ENCODE data around the gene BSPRY. TPM values are rescaled to one million over a fixed set of nuclear protein-coding genes. Genes with fewer than 3 reads are reported as not detected.
A peak's percentile ranks its signal among the peaks of the same experiment; 100 is the strongest.

The BSPRY gene
- total and polyA plus RNA-seq, 2 experiments from 2014 or later = 0.93 to 1.2 TPM

DNA sequence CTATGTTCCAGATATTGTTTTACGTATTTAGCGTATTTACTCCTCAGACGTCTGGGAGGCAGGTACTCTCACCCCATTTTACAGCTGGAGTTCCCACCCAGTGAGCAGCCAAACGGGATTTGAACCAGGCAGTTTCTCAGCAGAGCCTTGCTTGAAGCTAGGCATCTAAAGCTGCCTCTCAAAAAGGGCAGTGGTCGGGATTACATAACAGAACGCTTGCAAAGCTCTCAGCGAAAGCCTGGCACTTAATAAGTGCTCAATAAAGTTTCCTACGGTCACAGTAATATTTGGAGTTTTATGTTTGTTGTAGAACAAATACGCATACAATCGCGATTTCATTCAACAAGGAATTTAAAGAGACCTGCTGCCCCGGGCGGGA lies 286 bp upstream of the BSPRY start:
- Histone ChIP-seq H3K9me3 (ENCODE audit: low read depth) (no peaks in the 10 kb centered on the region), H3K4me3 (peak overlapping the region; percentile 49), H3K36me3 (no peaks in the 10 kb centered on the region), H3K4me1 (ENCODE audit: low read depth) (peaks cover 10% of the 10 kb centered on the region), H3K27me3 (peaks cover 58% of the 10 kb centered on the region), H3K27ac (no peak overlapping the region)
- DNase-seq (ENCODE audit: low read depth in 1 of 2, low spot score in 1 of 2) = no peak
- TF ChIP-seq, protein P1, sequence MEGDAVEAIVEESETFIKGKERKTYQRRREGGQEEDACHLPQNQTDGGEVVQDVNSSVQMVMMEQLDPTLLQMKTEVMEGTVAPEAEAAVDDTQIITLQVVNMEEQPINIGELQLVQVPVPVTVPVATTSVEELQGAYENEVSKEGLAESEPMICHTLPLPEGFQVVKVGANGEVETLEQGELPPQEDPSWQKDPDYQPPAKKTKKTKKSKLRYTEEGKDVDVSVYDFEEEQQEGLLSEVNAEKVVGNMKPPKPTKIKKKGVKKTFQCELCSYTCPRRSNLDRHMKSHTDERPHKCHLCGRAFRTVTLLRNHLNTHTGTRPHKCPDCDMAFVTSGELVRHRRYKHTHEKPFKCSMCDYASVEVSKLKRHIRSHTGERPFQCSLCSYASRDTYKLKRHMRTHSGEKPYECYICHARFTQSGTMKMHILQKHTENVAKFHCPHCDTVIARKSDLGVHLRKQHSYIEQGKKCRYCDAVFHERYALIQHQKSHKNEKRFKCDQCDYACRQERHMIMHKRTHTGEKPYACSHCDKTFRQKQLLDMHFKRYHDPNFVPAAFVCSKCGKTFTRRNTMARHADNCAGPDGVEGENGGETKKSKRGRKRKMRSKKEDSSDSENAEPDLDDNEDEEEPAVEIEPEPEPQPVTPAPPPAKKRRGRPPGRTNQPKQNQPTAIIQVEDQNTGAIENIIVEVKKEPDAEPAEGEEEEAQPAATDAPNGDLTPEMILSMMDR (IDR thresholded peaks at IDR 0.05; ENCODE audit: low read depth, low read length) = no peak

DNA sequence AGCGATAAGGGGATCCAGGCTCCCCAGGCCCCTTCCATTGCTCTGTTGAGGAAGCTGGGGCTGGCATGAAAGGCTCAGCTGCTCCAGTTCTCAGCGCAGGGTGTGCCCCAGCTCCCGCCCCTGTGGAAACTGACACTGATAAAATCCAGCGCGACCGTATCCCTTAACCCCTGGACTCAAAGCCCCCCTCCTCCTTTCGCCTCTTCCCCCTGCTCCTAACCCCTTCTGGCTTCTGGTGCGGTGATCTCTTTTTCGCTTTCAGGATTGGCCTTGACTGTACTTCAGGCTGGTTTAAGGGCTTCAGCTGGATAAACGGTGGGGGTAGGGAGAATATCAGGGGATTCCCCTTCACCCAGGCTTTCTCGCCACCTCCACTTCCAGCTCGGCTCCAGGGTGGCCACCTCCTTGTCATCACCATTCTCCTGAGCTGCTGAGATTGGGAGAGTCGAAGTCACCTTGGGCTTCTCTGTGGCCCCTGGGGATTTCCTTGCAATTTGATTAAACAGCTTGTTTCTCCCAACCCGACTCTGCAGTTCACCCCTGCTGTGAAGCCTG lies 843 bp downstream of the BSPRY start:
- TF ChIP-seq, protein P1 (IDR thresholded peaks at IDR 0.05; ENCODE audit: low read depth, low read length) = no peak
- H3K36me3 ChIP-seq = no peaks in the 10 kb centered on the region
- peaks cover 7% of the 10 kb centered on the region for H3K4me1 ChIP-seq (ENCODE audit: low read depth)
- H3K9me3 ChIP-seq (ENCODE audit: low read depth) = no peaks in the 10 kb centered on the region
- H3K27ac ChIP-seq = no peak overlapping the region
- peak overlapping the region; percentile 49 for H3K4me3 ChIP-seq
- DNase-seq (ENCODE audit: low read depth in 1 of 2, low spot score in 1 of 2) = no peak
- peaks cover 58% of the 10 kb centered on the region for H3K27me3 ChIP-seq

DNA sequence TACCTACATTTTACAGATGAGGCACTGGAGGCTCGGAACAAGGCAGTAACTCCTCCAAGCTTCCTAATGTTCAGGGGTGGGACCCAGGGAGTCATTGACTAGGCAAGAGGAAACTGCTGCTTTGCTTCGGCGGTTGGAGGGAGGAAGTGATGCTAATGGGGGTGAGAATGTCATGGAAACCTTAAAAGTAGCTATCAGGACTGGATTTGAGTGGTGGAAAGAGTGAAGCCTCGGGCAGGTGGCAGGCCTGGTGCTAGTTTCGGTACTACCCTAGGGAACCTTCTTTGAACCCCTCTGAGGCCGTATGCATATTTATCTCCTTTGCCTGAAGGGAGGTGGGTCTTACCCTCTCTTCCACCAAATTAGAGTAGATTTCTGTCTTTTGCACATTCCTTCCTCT lies 1.6 kb downstream of the BSPRY start:
- Histone ChIP-seq H3K27me3 (peaks cover 58% of the 10 kb centered on the region), H3K27ac (no peak overlapping the region), H3K36me3 (no peaks in the 10 kb centered on the region), H3K9me3 (ENCODE audit: low read depth) (no peaks in the 10 kb centered on the region), H3K4me1 (ENCODE audit: low read depth) (peaks cover 7% of the 10 kb centered on the region), H3K4me3 (no peak overlapping the region)
- TF ChIP-seq, protein P1 (IDR thresholded peaks at IDR 0.05; ENCODE audit: low read depth, low read length) = no peak
- no peak for DNase-seq (ENCODE audit: low read depth in 1 of 2, low spot score in 1 of 2)

DNA sequence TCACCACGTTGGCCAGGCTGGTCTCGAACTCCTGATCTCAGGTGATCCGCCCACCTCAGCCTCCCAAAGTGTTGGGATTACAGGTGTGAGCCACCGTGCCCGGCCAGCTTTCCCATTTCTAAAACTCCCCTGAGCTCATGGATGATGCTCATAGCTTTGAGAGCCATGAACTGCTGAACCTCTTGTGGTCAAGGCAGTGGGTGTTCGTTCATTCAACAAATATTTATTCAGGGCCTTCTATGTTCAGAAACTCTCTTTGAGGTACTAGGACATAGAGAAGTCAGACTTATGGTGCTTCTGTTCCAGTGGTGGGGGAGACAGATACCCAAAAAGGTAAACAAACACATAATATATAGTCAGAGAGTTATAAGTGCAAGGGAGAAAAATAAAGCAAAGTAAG lies 2.7 kb downstream of the BSPRY start:
- Histone ChIP-seq H3K9me3 (ENCODE audit: low read depth) (no peaks in the 10 kb centered on the region), H3K27me3 (peaks cover 58% of the 10 kb centered on the region), H3K36me3 (no peaks in the 10 kb centered on the region), H3K4me3 (no peak overlapping the region), H3K27ac (no peak overlapping the region), H3K4me1 (ENCODE audit: low read depth) (peaks cover 7% of the 10 kb centered on the region)
- TF ChIP-seq, protein P1 (IDR thresholded peaks at IDR 0.05; ENCODE audit: low read depth, low read length) = no peak
- DNase-seq (ENCODE audit: low read depth in 1 of 2, low spot score in 1 of 2) = no peak

DNA sequence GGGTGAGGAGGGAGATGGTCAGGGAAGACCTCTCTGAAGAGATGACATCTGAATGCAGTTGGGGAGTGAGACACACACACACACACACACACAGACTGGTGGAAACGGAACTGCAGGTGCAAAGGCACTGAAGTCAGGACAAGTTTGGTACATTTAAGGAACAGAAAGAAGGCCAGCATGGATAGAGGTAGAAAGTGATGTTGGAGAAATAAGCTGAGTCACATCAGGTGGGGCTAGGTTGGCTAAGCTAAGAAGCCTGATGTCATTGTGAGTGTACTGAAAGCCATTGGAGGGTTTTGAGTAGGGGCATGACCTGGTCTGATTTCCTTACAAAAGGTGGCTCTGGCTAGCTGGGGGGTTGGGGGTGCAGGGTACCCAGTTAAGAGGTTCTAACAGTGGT lies 3.1 kb downstream of the BSPRY start:
- Histone ChIP-seq H3K4me1 (ENCODE audit: low read depth) (peaks cover 7% of the 10 kb centered on the region), H3K36me3 (no peaks in the 10 kb centered on the region), H3K9me3 (ENCODE audit: low read depth) (no peaks in the 10 kb centered on the region), H3K27ac (no peak overlapping the region), H3K27me3 (peaks cover 58% of the 10 kb centered on the region), H3K4me3 (no peak overlapping the region)
- DNase-seq (ENCODE audit: low read depth in 1 of 2, low spot score in 1 of 2) = no peak
- TF ChIP-seq, protein P1 (IDR thresholded peaks at IDR 0.05; ENCODE audit: low read depth, low read length) = no peak

All from cardiac muscle cell (in vitro differentiated cells and primary cell).